Mucosa of stomach (tissue), 1 donor: ENCODE results near the gene DPEP3.
A peak's percentile ranks its signal among the peaks of the same experiment; 100 is the strongest.
"Not testable (repeated sequence)": the region's sequence is repeated elsewhere in the genome, so short reads cannot be mapped to it uniquely, and the experiment has no call there.

Source experiments
- H3K27me3 ChIP-seq: one replicate; pipeline ENCODE4 v1.7.0; 2013; ENCODE audit warnings: mild to moderate bottlenecking, low read length; ENCODE audit not compliant: control insufficient read depth, insufficient read depth
- H3K36me3 ChIP-seq: one replicate; pipeline ENCODE4 v1.7.0; 2013; ENCODE audit warnings: low read length; ENCODE audit not compliant: control insufficient read depth, insufficient read depth
- H3K4me1 ChIP-seq: one replicate; pipeline ENCODE4 v1.7.0; 2013; ENCODE audit warnings: mild to moderate bottlenecking, low read length; ENCODE audit not compliant: control insufficient read depth, insufficient read depth
- H3K4me3 ChIP-seq: one replicate; pipeline ENCODE4 v1.7.0; 2013; ENCODE audit warnings: low read length
- H3K9ac ChIP-seq: one replicate; pipeline ENCODE4 v1.7.0; 2013; ENCODE audit warnings: mild to moderate bottlenecking, low read length, moderate library complexity
- H3K9me3 ChIP-seq: one replicate; pipeline ENCODE4 v1.7.0; 2013; ENCODE audit warnings: mild to moderate bottlenecking, low read length, moderate library complexity; ENCODE audit not compliant: control insufficient read depth
- donor health status: Pancreatic carcinoma.

Gene DPEP3

GRCh38 chr16:67945392-67945933 lies 34.8 kb downstream of the DPEP3 start:
- Histone ChIP-seq H3K4me3 (no peak overlapping the region), H3K9ac (no peak overlapping the region), H3K27me3 (no peaks in the 10 kb centered on the region), H3K4me1 (peaks cover 11% of the 10 kb centered on the region), H3K36me3 (no peaks in the 10 kb centered on the region), H3K9me3 (no peaks in the 10 kb centered on the region)

- Histone ChIP-seq H3K9ac (no peak overlapping the region), H3K4me3 (no peak overlapping the region), H3K4me1 (peaks cover 17% of the 10 kb centered on the region), H3K36me3 (no peaks in the 10 kb centered on the region), H3K27me3 (no peaks in the 10 kb centered on the region), H3K9me3 (no peaks in the 10 kb centered on the region)
Observed at GRCh38 chr16:67944690-67945391, 35.5 kb downstream of the DPEP3 start.

GRCh38 chr16:67943619-67944504 lies 36.4 kb downstream of the DPEP3 start, which contains the start of gene LCAT:
TSS of gene LCAT (minus strand) at chr16:67944120. CDS start at chr16:67944101, 19 bp downstream.
- H3K9ac ChIP-seq, result peak within 1 kb of the TSS; percentile 15
- H3K4me1 ChIP-seq, result peaks cover 20% of the 10 kb centered on the region
- H3K36me3 ChIP-seq, result no peaks in the 10 kb centered on the region
- no peak within 1 kb of the TSS for H3K4me3 ChIP-seq
- no peaks in the 10 kb centered on the region for H3K27me3 ChIP-seq
- no peaks in the 10 kb centered on the region for H3K9me3 ChIP-seq

- H3K4me1 ChIP-seq, result peaks cover 20% of the 10 kb centered on the region
- H3K9ac ChIP-seq, result no peak overlapping the region
- no peak overlapping the region for H3K4me3 ChIP-seq
- H3K9me3 ChIP-seq, result no peaks in the 10 kb centered on the region
- H3K36me3 ChIP-seq, result no peaks in the 10 kb centered on the region
- no peaks in the 10 kb centered on the region for H3K27me3 ChIP-seq
Observed at GRCh38 chr16:67943256-67943618, 37.1 kb downstream of the DPEP3 start.

- no peaks in the 10 kb centered on the region for H3K9me3 ChIP-seq
- peaks cover 20% of the 10 kb centered on the region for H3K4me1 ChIP-seq
- H3K4me3 ChIP-seq, result no peak overlapping the region
- H3K27me3 ChIP-seq, result no peaks in the 10 kb centered on the region
- H3K36me3 ChIP-seq, result no peaks in the 10 kb centered on the region
- H3K9ac ChIP-seq, result no peak overlapping the region
Observed at GRCh38 chr16:67942510-67943255, 37.6 kb downstream of the DPEP3 start.

- no peak overlapping the region for H3K9ac ChIP-seq
- H3K9me3 ChIP-seq, result no peaks in the 10 kb centered on the region
- H3K4me3 ChIP-seq, result no peak overlapping the region
- H3K4me1 ChIP-seq, result peaks cover 23% of the 10 kb centered on the region
- no peaks in the 10 kb centered on the region for H3K36me3 ChIP-seq
- H3K27me3 ChIP-seq, result no peaks in the 10 kb centered on the region
Observed at GRCh38 chr16:67942200-67942509, 38.1 kb downstream of the DPEP3 start.

GRCh38 chr16:67941469-67942199 lies 38.7 kb downstream of the DPEP3 start:
- Histone ChIP-seq H3K9ac (no peak overlapping the region), H3K27me3 (no peaks in the 10 kb centered on the region), H3K4me1 (peaks cover 27% of the 10 kb centered on the region), H3K36me3 (no peaks in the 10 kb centered on the region), H3K4me3 (no peak overlapping the region), H3K9me3 (no peaks in the 10 kb centered on the region)

GRCh38 chr16:67940446-67941089 lies 39.7 kb downstream of the DPEP3 start:
- peaks cover 27% of the 10 kb centered on the region for H3K4me1 ChIP-seq
- no peak overlapping the region for H3K9ac ChIP-seq
- no peaks in the 10 kb centered on the region for H3K36me3 ChIP-seq
- no peak overlapping the region for H3K4me3 ChIP-seq
- no peaks in the 10 kb centered on the region for H3K27me3 ChIP-seq
- H3K9me3 ChIP-seq, result no peaks in the 10 kb centered on the region

GRCh38 chr16:67939507-67940445 lies 40.5 kb downstream of the DPEP3 start:
- H3K4me1 ChIP-seq, result peaks cover 35% of the 10 kb centered on the region

GRCh38 chr16:67937713-67938112 lies 42.6 kb downstream of the DPEP3 start:
- not testable (repeated sequence) for H3K27me3 ChIP-seq, H3K9me3 ChIP-seq, H3K36me3 ChIP-seq, H3K9ac ChIP-seq, H3K4me3 ChIP-seq
- H3K4me1 ChIP-seq, result peaks cover 31% of the 10 kb centered on the region

More at GRCh38 chr16:67939507-67940445, 40.5 kb downstream of the DPEP3 start:
- no peaks in the 10 kb centered on the region for H3K27me3 ChIP-seq
- no peaks in the 10 kb centered on the region for H3K36me3 ChIP-seq
- no peak overlapping the region for H3K4me3 ChIP-seq
- no peak overlapping the region for H3K9ac ChIP-seq
- no peaks in the 10 kb centered on the region for H3K9me3 ChIP-seq
